ENCODE data around the gene CSDE1. TPM values are rescaled to one million over a fixed set of nuclear protein-coding genes. Genes with fewer than 3 reads are reported as not detected.

CSDE1 gene
- total RNA-seq, 4 donors from 2014 or later, result 342 to 1,039 (median 551) TPM

- DNase-seq (ENCODE audit: low spot score in 2 of 2), result no peak
- intact Hi-C loops (cut with DNase I; ENCODE audit: low total_unique reads), result no loop called here
- WGBS, 2 donors, result 89 to 91% methylated on average over 2 of the region's 2 CpGs
- H3K4me3 ChIP-seq (ENCODE audit: low read depth, poor library complexity, severe bottlenecking), result no peak overlapping the region
- TF ChIP-seq CTCF (IDR thresholded peaks at IDR 0.05), result no peak
- TF ChIP-seq POLR2A (IDR thresholded peaks at IDR 0.05), result no peak
Observed at GRCh38 chr1:114728553-114728952, 29.2 kb downstream of the CSDE1 start.

- DNase-seq (ENCODE audit: low spot score in 2 of 2), result no peak
- WGBS, 2 donors, result 87% methylated on average over 1 of the region's 1 CpG
- TF ChIP-seq POLR2A (IDR thresholded peaks at IDR 0.05) (no peak), CTCF (IDR thresholded peaks at IDR 0.05) (no peak)
- intact Hi-C loops (cut with DNase I; ENCODE audit: low total_unique reads), result no loop called here
- H3K4me3 ChIP-seq (ENCODE audit: low read depth, poor library complexity, severe bottlenecking), result no peak overlapping the region
Observed at GRCh38 chr1:114725230-114725629, 32.6 kb downstream of the CSDE1 start.

- TF ChIP-seq CTCF (IDR thresholded peaks at IDR 0.05) (no peak), POLR2A (IDR thresholded peaks at IDR 0.05) (no peak)
- intact Hi-C loops (cut with DNase I; ENCODE audit: low total_unique reads), result no loop called here
- no peak for DNase-seq (ENCODE audit: low spot score in 2 of 2)
- 100% methylated on average over 1 of the region's 1 CpG for WGBS, 2 donors
- H3K4me3 ChIP-seq (ENCODE audit: low read depth, poor library complexity, severe bottlenecking), result no peak overlapping the region
Observed at GRCh38 chr1:114723915-114724314, 33.9 kb downstream of the CSDE1 start.

GRCh38 chr1:114723457-114723856 lies 34.3 kb downstream of the CSDE1 start:
- TF ChIP-seq POLR2A (IDR thresholded peaks at IDR 0.05), result no peak
- TF ChIP-seq CTCF (IDR thresholded peaks at IDR 0.05), result no peak
- no peak overlapping the region for H3K4me3 ChIP-seq (ENCODE audit: low read depth, poor library complexity, severe bottlenecking)
- intact Hi-C loops (cut with DNase I; ENCODE audit: low total_unique reads), result no loop called here
- DNase-seq (ENCODE audit: low spot score in 2 of 2), result no peak
- 0% methylated on average over 1 of the region's 1 CpG for WGBS, 2 donors

GRCh38 chr1:114720492-114720891 lies 37.3 kb downstream of the CSDE1 start:
- no peak overlapping the region for H3K4me3 ChIP-seq (ENCODE audit: low read depth, poor library complexity, severe bottlenecking)
- TF ChIP-seq CTCF (IDR thresholded peaks at IDR 0.05) (no peak), POLR2A (IDR thresholded peaks at IDR 0.05) (no peak)
- DNase-seq (ENCODE audit: low spot score in 2 of 2), result no peak
- intact Hi-C loops (cut with DNase I; ENCODE audit: low total_unique reads), result no loop called here
- 93% methylated on average over 4 of the region's 4 CpGs for WGBS, 2 donors

- WGBS, 2 donors, result 72 to 78% methylated on average over 3 of the region's 3 CpGs
- H3K4me3 ChIP-seq (ENCODE audit: low read depth, poor library complexity, severe bottlenecking), result no peak overlapping the region
- TF ChIP-seq CTCF (IDR thresholded peaks at IDR 0.05) (no peak), POLR2A (IDR thresholded peaks at IDR 0.05) (no peak)
- no peak for DNase-seq (ENCODE audit: low spot score in 2 of 2)
- intact Hi-C loops (cut with DNase I; ENCODE audit: low total_unique reads), result no loop called here
Observed at GRCh38 chr1:114719424-114719787, 38.4 kb downstream of the CSDE1 start.

All from lower leg skin (tissue), 4 donors.